Uterus (tissue), 2 donors: ENCODE results near the gene NDUFC1.

Source experiments
- POLR2A ChIP-seq, 2 donors: fragments of 450-650 bp; IDR thresholded peaks; one replicate each; pipeline ENCODE4 v1.6.1; 2016; ENCODE audit warnings: antibody characterized with exemption in 2 of 2, mild to moderate bottlenecking in 1 of 2, moderate library complexity in 1 of 2
- TF ChIP-seq, protein P1 (sequence below), 4 experiments: fragments of 200-600 bp in 2 of 4; fragments of 450-650 bp in 2 of 4; sonication (generic) in 2 of 4; IDR thresholded peaks; one replicate each; pipeline ENCODE4 v1.5.1; 2016 to 2019; ENCODE audit warnings: antibody characterized with exemption in 4 of 4, mild to moderate bottlenecking in 2 of 4, moderate library complexity in 1 of 4

DNA sequence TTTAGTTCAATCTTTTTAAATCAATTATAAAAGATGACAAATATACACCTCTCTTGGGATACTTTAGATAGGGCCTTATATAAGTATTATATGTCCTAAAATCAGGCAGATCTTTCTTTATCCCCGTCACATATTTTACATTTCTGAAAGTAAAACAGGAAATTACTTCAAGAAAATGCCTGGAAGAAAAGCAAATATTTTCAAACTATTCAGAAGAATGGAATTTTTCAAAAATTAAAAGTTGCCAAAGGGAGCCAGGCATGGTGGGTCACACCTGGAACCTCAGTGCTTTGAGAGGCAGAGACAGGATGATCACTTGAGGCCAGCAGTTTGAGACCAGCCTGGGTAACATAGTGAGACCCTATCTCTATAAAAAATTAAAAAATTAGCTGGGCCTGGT lies 56.7 kb downstream of the NDUFC1 start:
- TF ChIP-seq, protein P1, sequence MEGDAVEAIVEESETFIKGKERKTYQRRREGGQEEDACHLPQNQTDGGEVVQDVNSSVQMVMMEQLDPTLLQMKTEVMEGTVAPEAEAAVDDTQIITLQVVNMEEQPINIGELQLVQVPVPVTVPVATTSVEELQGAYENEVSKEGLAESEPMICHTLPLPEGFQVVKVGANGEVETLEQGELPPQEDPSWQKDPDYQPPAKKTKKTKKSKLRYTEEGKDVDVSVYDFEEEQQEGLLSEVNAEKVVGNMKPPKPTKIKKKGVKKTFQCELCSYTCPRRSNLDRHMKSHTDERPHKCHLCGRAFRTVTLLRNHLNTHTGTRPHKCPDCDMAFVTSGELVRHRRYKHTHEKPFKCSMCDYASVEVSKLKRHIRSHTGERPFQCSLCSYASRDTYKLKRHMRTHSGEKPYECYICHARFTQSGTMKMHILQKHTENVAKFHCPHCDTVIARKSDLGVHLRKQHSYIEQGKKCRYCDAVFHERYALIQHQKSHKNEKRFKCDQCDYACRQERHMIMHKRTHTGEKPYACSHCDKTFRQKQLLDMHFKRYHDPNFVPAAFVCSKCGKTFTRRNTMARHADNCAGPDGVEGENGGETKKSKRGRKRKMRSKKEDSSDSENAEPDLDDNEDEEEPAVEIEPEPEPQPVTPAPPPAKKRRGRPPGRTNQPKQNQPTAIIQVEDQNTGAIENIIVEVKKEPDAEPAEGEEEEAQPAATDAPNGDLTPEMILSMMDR (IDR thresholded peaks at IDR 0.05): no peak
- TF ChIP-seq POLR2A (IDR thresholded peaks at IDR 0.05): no peak
